NB4 (cell line): ENCODE results near the gene MAP2K3.
"Not testable (repeated sequence)": the region's sequence is repeated elsewhere in the genome, so short reads cannot be mapped to it uniquely, and the experiment has no call there.

Experiments
- POLR2A ChIP-seq: IDR thresholded peaks from 2 replicates; pipeline ENCODE4 v1.6.1; 2011; ENCODE audit warnings: mild to moderate bottlenecking; ENCODE audit not compliant: insufficient read length; ENCODE audit errors: extremely low read depth
- TF ChIP-seq, protein P1 (sequence below): IDR thresholded peaks from one replicate; pipeline ENCODE4 v1.5.1; 2012; ENCODE audit warnings: low read depth, low read length
- TF ChIP-seq, protein P2 (sequence below): IDR thresholded peaks from 2 replicates; pipeline ENCODE4 v1.6.1; 2011; ENCODE audit warnings: low read depth, low read length

DNA sequence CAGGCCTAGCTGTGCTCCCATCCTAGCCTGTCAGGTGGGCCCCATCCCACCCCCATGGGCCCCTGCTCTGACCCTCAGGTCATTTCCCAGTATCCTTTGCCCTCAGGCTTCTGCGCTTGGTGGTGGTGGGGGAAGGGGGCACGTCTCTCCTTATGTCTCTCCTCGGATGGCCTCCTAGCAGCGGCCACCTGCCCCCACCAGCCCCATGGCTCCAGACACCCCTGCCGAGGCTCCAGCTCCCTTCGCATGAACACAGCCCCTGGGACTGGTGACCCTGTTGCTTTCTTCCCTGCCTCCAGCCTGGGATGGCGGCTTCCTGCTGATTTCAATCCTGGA, 64.4 kb downstream of the MAP2K3 start:
- TF ChIP-seq POLR2A: not testable (repeated sequence)
- TF ChIP-seq, protein P1, sequence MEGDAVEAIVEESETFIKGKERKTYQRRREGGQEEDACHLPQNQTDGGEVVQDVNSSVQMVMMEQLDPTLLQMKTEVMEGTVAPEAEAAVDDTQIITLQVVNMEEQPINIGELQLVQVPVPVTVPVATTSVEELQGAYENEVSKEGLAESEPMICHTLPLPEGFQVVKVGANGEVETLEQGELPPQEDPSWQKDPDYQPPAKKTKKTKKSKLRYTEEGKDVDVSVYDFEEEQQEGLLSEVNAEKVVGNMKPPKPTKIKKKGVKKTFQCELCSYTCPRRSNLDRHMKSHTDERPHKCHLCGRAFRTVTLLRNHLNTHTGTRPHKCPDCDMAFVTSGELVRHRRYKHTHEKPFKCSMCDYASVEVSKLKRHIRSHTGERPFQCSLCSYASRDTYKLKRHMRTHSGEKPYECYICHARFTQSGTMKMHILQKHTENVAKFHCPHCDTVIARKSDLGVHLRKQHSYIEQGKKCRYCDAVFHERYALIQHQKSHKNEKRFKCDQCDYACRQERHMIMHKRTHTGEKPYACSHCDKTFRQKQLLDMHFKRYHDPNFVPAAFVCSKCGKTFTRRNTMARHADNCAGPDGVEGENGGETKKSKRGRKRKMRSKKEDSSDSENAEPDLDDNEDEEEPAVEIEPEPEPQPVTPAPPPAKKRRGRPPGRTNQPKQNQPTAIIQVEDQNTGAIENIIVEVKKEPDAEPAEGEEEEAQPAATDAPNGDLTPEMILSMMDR: not testable (repeated sequence)
- TF ChIP-seq, protein P2, sequence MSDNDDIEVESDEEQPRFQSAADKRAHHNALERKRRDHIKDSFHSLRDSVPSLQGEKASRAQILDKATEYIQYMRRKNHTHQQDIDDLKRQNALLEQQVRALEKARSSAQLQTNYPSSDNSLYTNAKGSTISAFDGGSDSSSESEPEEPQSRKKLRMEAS: not testable (repeated sequence)
